ENCODE data around the gene AP5S1. TPM values are rescaled to one million over a fixed set of nuclear protein-coding genes. Genes with fewer than 3 reads are reported as not detected.

The AP5S1 gene
- total and polyA plus RNA-seq, 2 donors, result 9.2 to 10.2 TPM

GRCh38 chr20:3873507-3873906 is 53.2 kb downstream of the AP5S1 start:
- no peak overlapping the region for H3K27ac ChIP-seq (ENCODE audit: low read depth)
- H3K4me3 ChIP-seq (ENCODE audit: low read depth, low read length), result no peak overlapping the region
- DNase-seq (ENCODE audit: extremely low spot score), result no peak
- peaks cover 4% of the 10 kb centered on the region for H3K36me3 ChIP-seq (ENCODE audit: insufficient read depth)
- 95% methylated on average over 5 of the region's 5 CpGs for WGBS
- peaks cover 3% of the 10 kb centered on the region for H3K4me1 ChIP-seq (ENCODE audit: insufficient read depth)

- Histone ChIP-seq H3K36me3 (ENCODE audit: insufficient read depth) (peaks cover 4% of the 10 kb centered on the region), H3K4me3 (ENCODE audit: low read depth, low read length) (no peak overlapping the region)
Measured at GRCh38 chr20:3874194-3874844, 54.0 kb downstream of the AP5S1 start.

GRCh38 chr20:3875378-3875974 is 55.1 kb downstream of the AP5S1 start:
- Histone ChIP-seq H3K36me3 (ENCODE audit: insufficient read depth) (peaks cover 4% of the 10 kb centered on the region), H3K4me1 (ENCODE audit: insufficient read depth) (peaks cover 3% of the 10 kb centered on the region), H3K27ac (ENCODE audit: low read depth) (no peak overlapping the region), H3K4me3 (ENCODE audit: low read depth, low read length) (no peak overlapping the region)
- 84% methylated on average over 9 of the region's 9 CpGs for WGBS
- no peak for DNase-seq (ENCODE audit: extremely low spot score)

More at GRCh38 chr20:3874194-3874844, 54.0 kb downstream of the AP5S1 start:
- no peak overlapping the region for H3K27ac ChIP-seq (ENCODE audit: low read depth)
- WGBS, result 51% methylated on average over 3 of the region's 3 CpGs
- DNase-seq (ENCODE audit: extremely low spot score), result no peak
- peaks cover 3% of the 10 kb centered on the region for H3K4me1 ChIP-seq (ENCODE audit: insufficient read depth)

- H3K36me3 ChIP-seq (ENCODE audit: insufficient read depth), result peaks cover 4% of the 10 kb centered on the region
- H3K4me3 ChIP-seq (ENCODE audit: low read depth, low read length), result no peak overlapping the region
- H3K27ac ChIP-seq (ENCODE audit: low read depth), result no peak overlapping the region
- no peak for DNase-seq (ENCODE audit: extremely low spot score)
- peaks cover 3% of the 10 kb centered on the region for H3K4me1 ChIP-seq (ENCODE audit: insufficient read depth)
- WGBS, result 64% methylated on average over 1 of the region's 1 CpG
Measured at GRCh38 chr20:3876000-3876399, 55.7 kb downstream of the AP5S1 start.

- H3K36me3 ChIP-seq (ENCODE audit: insufficient read depth), result peaks cover 4% of the 10 kb centered on the region
- H3K4me3 ChIP-seq (ENCODE audit: low read depth, low read length), result no peak overlapping the region
- no peak overlapping the region for H3K27ac ChIP-seq (ENCODE audit: low read depth)
- H3K4me1 ChIP-seq (ENCODE audit: insufficient read depth), result peaks cover 3% of the 10 kb centered on the region
- DNase-seq (ENCODE audit: extremely low spot score), result no peak
Measured at GRCh38 chr20:3876676-3877075, 56.3 kb downstream of the AP5S1 start.

Other genes with a start within 250 kb of the AP5S1 start
- not detected for gene GFRA4, start 157.1 kb upstream of the AP5S1 start, total RNA-seq
- not detected for gene GFRA4, start 157.1 kb upstream of the AP5S1 start, polyA plus RNA-seq
- 88.2 TPM for gene ADAM33, start 138.5 kb upstream of the AP5S1 start, total RNA-seq
- 111 TPM for gene ADAM33, start 138.5 kb upstream of the AP5S1 start, polyA plus RNA-seq
- 3.2 TPM for gene SIGLEC1, start 107.9 kb upstream of the AP5S1 start, total RNA-seq
- gene SIGLEC1, start 107.9 kb upstream of the AP5S1 start, polyA plus RNA-seq, result 7.6 TPM
- gene HSPA12B, start 87.9 kb upstream of the AP5S1 start, total RNA-seq, result 10.7 TPM
- 11.8 TPM for gene HSPA12B, start 87.9 kb upstream of the AP5S1 start, polyA plus RNA-seq
- gene ADISSP, start 52.8 kb upstream of the AP5S1 start, total RNA-seq, result 10.0 TPM
- 109 TPM for gene ADISSP, start 52.8 kb upstream of the AP5S1 start, polyA plus RNA-seq
- not detected for gene SPEF1, start 39.1 kb upstream of the AP5S1 start, total RNA-seq
- 0.16 TPM for gene SPEF1, start 39.1 kb upstream of the AP5S1 start, polyA plus RNA-seq
- gene CENPB, start 33.8 kb upstream of the AP5S1 start, total RNA-seq, result 36.9 TPM
- gene CENPB, start 33.8 kb upstream of the AP5S1 start, polyA plus RNA-seq, result 104 TPM
- 18.7 TPM for gene CDC25B, start 24.2 kb upstream of the AP5S1 start, total RNA-seq
- gene CDC25B, start 24.2 kb upstream of the AP5S1 start, polyA plus RNA-seq, result 42.2 TPM
- 13.8 TPM for gene MAVS, start 26.3 kb downstream of the AP5S1 start, total RNA-seq
- gene MAVS, start 26.3 kb downstream of the AP5S1 start, polyA plus RNA-seq, result 21.5 TPM
- 53.4 TPM for gene PANK2, start 68.8 kb downstream of the AP5S1 start, total RNA-seq
- gene PANK2, start 68.8 kb downstream of the AP5S1 start, polyA plus RNA-seq, result 22.1 TPM
- 11.7 TPM for gene RNF24, start 195.0 kb downstream of the AP5S1 start, total RNA-seq
- 6.4 TPM for gene RNF24, start 195.0 kb downstream of the AP5S1 start, polyA plus RNA-seq

Data from urinary bladder (tissue), 4 donors.